DOHH2 (cell line): ENCODE data around the gene ADNP.

ENCODE experiments used
- EZH2phosphoT487 ChIP-seq: fragments of 200-600 bp; sonication (generic); IDR thresholded peaks from 2 replicates; pipeline ENCODE4 v1.6.1; 2017; ENCODE audit warnings: borderline replicate concordance, mild to moderate bottlenecking, antibody characterized with exemption, low read length, moderate library complexity, mixed read lengths
- TF ChIP-seq, protein P1 (sequence below): fragments of 200-600 bp; sonication (generic); IDR thresholded peaks from one replicate; pipeline ENCODE4 v1.5.1; 2014; ENCODE audit warnings: antibody characterized with exemption, mild to moderate bottlenecking, low read depth, low read length; ENCODE audit not compliant: poor library complexity, severe bottlenecking

DNA sequence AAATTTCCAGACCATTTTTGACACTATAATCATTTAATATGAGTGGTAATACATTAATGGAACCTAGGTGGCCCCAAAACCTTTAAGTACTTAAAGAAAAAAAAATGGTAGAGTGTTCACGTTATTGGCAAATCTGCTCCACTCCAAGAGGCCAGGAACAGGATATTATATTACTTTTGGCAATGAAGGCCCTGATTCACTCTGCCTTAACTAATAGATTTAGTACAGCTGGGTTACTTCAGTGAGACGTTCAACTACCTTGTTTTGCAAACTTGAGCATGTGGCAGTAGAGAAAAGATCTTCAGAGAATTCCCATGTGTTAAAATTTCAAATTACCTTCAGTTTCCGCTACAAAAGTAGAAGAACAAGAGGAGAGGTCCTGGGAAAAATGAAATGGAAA, 12.8 kb downstream of the ADNP start:
- TF ChIP-seq, protein P1, sequence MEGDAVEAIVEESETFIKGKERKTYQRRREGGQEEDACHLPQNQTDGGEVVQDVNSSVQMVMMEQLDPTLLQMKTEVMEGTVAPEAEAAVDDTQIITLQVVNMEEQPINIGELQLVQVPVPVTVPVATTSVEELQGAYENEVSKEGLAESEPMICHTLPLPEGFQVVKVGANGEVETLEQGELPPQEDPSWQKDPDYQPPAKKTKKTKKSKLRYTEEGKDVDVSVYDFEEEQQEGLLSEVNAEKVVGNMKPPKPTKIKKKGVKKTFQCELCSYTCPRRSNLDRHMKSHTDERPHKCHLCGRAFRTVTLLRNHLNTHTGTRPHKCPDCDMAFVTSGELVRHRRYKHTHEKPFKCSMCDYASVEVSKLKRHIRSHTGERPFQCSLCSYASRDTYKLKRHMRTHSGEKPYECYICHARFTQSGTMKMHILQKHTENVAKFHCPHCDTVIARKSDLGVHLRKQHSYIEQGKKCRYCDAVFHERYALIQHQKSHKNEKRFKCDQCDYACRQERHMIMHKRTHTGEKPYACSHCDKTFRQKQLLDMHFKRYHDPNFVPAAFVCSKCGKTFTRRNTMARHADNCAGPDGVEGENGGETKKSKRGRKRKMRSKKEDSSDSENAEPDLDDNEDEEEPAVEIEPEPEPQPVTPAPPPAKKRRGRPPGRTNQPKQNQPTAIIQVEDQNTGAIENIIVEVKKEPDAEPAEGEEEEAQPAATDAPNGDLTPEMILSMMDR: no peak
- no peak for TF ChIP-seq EZH2phosphoT487
